NB4 (cell line): Measurements from ENCODE around the gene NR3C1.

Experiments
- DNase-seq: peaks from one replicate; pipeline ENCODE4 v3.0.0; 2010; ENCODE audit warnings: low read depth
- H3K4me3 ChIP-seq: one replicate; pipeline ENCODE4 v1.5.1; 2011; ENCODE audit warnings: mild to moderate bottlenecking, low read depth, low read length, moderate library complexity
- MAX ChIP-seq: IDR thresholded peaks from 2 replicates; pipeline ENCODE4 v1.6.1; 2011; ENCODE audit warnings: low read depth, low read length
- MYC ChIP-seq: IDR thresholded peaks from 2 replicates; pipeline ENCODE4 v1.6.1; 2011; ENCODE audit warnings: low read depth, low read length
- POLR2A ChIP-seq: IDR thresholded peaks from 2 replicates; pipeline ENCODE4 v1.6.1; 2011; ENCODE audit warnings: mild to moderate bottlenecking; ENCODE audit not compliant: insufficient read length; ENCODE audit errors: extremely low read depth
- TF ChIP-seq, protein P1 (sequence below): IDR thresholded peaks from one replicate; pipeline ENCODE4 v1.5.1; 2012; ENCODE audit warnings: low read depth, low read length

NR3C1 gene

GRCh38 chr5:143290125-143290524 is 113.4 kb downstream of the NR3C1 start:
- no peak for DNase-seq
- no peak overlapping the region for H3K4me3 ChIP-seq
- TF ChIP-seq MYC (no peak), POLR2A (no peak), MAX (no peak)
- TF ChIP-seq, protein P1, sequence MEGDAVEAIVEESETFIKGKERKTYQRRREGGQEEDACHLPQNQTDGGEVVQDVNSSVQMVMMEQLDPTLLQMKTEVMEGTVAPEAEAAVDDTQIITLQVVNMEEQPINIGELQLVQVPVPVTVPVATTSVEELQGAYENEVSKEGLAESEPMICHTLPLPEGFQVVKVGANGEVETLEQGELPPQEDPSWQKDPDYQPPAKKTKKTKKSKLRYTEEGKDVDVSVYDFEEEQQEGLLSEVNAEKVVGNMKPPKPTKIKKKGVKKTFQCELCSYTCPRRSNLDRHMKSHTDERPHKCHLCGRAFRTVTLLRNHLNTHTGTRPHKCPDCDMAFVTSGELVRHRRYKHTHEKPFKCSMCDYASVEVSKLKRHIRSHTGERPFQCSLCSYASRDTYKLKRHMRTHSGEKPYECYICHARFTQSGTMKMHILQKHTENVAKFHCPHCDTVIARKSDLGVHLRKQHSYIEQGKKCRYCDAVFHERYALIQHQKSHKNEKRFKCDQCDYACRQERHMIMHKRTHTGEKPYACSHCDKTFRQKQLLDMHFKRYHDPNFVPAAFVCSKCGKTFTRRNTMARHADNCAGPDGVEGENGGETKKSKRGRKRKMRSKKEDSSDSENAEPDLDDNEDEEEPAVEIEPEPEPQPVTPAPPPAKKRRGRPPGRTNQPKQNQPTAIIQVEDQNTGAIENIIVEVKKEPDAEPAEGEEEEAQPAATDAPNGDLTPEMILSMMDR = no peak

GRCh38 chr5:143284521-143284920 is 119.0 kb downstream of the NR3C1 start:
- H3K4me3 ChIP-seq = no peak overlapping the region
- no peak for DNase-seq
- TF ChIP-seq, protein P1 = no peak
- TF ChIP-seq MAX (no peak), POLR2A (no peak), MYC (no peak)

DNA sequence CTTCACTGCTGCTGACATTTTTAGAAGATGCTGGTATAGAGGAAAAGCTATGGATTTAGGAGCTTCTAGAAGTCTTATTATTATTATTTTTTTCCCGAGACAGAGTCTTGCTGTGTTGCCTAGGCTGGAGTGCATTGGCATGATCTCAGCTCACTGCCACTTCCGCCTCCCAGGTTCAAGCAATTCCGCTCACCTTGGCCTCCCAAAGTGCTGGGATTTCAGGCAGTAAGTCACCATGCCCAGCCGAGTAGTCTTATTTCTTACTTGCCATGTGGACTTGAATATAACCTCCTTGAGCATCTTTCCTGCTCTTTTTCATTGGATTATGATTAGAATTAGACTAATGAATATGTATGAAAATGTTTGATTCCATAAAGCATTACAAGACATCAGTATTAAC is 119.5 kb downstream of the NR3C1 start:
- TF ChIP-seq, protein P1 = no peak
- TF ChIP-seq POLR2A = no peak
- no peak for TF ChIP-seq MYC
- TF ChIP-seq MAX = no peak
- no peak for DNase-seq
- no peak overlapping the region for H3K4me3 ChIP-seq

GRCh38 chr5:143281226-143281625 is 122.3 kb downstream of the NR3C1 start:
- peak; percentile 17 for DNase-seq
- no peak for TF ChIP-seq MAX
- TF ChIP-seq POLR2A = no peak
- no peak for TF ChIP-seq MYC
- TF ChIP-seq, protein P1 = no peak
- no peak overlapping the region for H3K4me3 ChIP-seq

GRCh38 chr5:143279698-143280097 is 123.8 kb downstream of the NR3C1 start:
- TF ChIP-seq MYC (no peak), POLR2A (no peak), MAX (no peak)
- TF ChIP-seq, protein P1 = no peak
- DNase-seq = no peak
- H3K4me3 ChIP-seq = no peak overlapping the region

DNA sequence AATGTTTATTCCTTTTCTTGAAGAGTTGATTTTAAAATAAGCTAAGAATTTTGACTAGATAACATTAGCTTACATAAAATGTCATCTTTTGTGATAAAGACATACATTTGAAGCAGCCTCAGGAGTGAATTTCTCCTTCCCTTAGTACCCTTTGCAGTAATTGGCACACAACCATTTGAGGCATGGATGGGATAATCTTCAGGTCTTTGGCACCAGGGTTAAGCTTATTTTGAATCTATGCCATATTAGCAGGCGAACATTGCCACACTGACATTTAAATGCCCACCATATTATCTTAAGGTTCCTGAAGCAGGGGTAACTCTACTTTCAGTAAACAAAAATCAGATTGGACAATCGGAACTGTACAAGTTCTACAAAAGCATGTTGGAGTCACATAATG is 126.0 kb downstream of the NR3C1 start:
- H3K4me3 ChIP-seq = no peak overlapping the region
- DNase-seq = no peak
- TF ChIP-seq MAX (no peak), POLR2A (no peak), MYC (no peak)
- TF ChIP-seq, protein P1 = no peak
